ENCODE data around the gene NTHL1. TPM values are rescaled to one million over a fixed set of nuclear protein-coding genes. Genes with fewer than 3 reads are reported as not detected.

Gene NTHL1
- total RNA-seq, 1 experiment from 2014 or later: 93.3 TPM

DNA sequence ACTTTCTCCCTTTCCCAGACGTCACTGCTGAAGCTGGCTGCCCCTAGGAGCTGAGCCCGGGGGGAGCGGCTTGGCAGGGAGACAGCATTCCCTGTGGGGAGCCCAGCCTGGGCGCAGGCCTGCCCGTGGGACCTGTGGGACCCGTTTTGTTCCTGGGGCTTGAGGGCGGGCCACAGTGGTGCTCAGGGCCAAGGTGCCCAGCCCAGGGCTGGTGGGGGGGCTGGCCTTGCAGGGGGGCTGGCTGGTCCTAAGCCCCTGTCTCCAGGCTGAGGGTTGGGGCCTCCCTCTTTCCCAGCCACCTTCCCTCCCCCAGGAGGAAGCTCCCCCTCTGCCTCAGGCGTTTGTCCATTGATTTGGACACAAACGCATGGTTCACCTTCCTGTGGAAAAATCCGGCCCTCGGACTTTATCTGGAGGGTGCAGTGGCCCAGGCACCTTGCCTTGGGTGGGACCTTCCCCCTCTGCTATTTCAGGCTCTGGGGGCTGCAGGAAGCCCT is 16.5 kb downstream of the NTHL1 start:
- DNase-seq (ENCODE audit: low spot score) (no peak), ATAC-seq (no peak)
- ChIA-PET CTCF (interaction anchor here (2.4 to 2.7 kb wide), 2 partner anchors 27 to 110 kb away, joined by 7 to 12 read pairs; no protein-coding TSS in a partner anchor), POLR2A (no interaction called here)
- H3K9me3 Mint-ChIP-seq: no peaks in the 10 kb centered on the region
- peaks cover 13% of the 10 kb centered on the region for H3K27me3 Mint-ChIP-seq (ENCODE audit: low read depth)
- H3K27ac Mint-ChIP-seq: no peak overlapping the region
- H3K4me3 Mint-ChIP-seq: no peak overlapping the region
- TF ChIP-seq, protein P1, sequence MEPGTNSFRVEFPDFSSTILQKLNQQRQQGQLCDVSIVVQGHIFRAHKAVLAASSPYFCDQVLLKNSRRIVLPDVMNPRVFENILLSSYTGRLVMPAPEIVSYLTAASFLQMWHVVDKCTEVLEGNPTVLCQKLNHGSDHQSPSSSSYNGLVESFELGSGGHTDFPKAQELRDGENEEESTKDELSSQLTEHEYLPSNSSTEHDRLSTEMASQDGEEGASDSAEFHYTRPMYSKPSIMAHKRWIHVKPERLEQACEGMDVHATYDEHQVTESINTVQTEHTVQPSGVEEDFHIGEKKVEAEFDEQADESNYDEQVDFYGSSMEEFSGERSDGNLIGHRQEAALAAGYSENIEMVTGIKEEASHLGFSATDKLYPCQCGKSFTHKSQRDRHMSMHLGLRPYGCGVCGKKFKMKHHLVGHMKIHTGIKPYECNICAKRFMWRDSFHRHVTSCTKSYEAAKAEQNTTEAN (CRISPR knock-in tag; IDR thresholded peaks at IDR 0.05): no peak
- no peak for TF ChIP-seq HMGA2 (CRISPR knock-in tag; IDR thresholded peaks at IDR 0.05)
- H3K36me3 Mint-ChIP-seq: no peaks in the 10 kb centered on the region
- 0 out of 2 replicates have a peak, but pooled peaks cover 4% of the 10 kb centered on the region for H3K4me1 Mint-ChIP-seq

DNA sequence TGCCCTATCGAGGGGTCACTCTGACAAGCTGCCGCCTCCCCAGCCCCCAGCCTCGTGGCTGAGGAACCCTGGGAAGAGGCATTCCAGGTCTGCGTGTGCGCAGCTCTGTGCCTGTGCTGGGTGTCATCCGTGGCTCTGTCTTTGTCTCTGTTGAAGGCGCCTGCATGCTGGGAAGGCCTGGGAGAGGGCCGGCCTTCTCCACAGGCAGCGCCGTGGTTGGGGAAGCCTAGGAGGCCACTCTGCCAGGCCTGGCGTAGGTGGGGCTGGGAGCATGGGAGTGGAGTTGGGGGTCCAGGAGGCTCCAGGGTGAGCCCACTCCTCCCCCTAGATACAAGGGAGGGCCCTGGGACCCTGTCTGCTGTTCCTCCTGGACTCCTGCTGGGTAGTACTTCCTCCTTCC is 17.6 kb downstream of the NTHL1 start:
- Mint-ChIP-seq H3K36me3 (no peaks in the 10 kb centered on the region), H3K27ac (no peak overlapping the region), H3K9me3 (no peaks in the 10 kb centered on the region), H3K27me3 (ENCODE audit: low read depth) (peaks cover 22% of the 10 kb centered on the region), H3K4me3 (no peak overlapping the region), H3K4me1 (0 out of 2 replicates have a peak, but pooled peaks cover 4% of the 10 kb centered on the region)
- ChIA-PET CTCF (interaction anchor here (0.8 to 2.7 kb wide), 4 partner anchors 12 to 26 kb away, joined by 3 to 12 read pairs (median 3); partner anchors contain the start of genes NTHL1 and TSC2), POLR2A (no interaction called here)
- DNase-seq (ENCODE audit: low spot score): no peak
- ATAC-seq: no peak
- 0 out of 2 replicates have a peak, but pooled peaks have one; percentile 15 for TF ChIP-seq ZNF121 (CRISPR knock-in tag; IDR thresholded peaks at IDR 0.05)
- TF ChIP-seq, protein P2, sequence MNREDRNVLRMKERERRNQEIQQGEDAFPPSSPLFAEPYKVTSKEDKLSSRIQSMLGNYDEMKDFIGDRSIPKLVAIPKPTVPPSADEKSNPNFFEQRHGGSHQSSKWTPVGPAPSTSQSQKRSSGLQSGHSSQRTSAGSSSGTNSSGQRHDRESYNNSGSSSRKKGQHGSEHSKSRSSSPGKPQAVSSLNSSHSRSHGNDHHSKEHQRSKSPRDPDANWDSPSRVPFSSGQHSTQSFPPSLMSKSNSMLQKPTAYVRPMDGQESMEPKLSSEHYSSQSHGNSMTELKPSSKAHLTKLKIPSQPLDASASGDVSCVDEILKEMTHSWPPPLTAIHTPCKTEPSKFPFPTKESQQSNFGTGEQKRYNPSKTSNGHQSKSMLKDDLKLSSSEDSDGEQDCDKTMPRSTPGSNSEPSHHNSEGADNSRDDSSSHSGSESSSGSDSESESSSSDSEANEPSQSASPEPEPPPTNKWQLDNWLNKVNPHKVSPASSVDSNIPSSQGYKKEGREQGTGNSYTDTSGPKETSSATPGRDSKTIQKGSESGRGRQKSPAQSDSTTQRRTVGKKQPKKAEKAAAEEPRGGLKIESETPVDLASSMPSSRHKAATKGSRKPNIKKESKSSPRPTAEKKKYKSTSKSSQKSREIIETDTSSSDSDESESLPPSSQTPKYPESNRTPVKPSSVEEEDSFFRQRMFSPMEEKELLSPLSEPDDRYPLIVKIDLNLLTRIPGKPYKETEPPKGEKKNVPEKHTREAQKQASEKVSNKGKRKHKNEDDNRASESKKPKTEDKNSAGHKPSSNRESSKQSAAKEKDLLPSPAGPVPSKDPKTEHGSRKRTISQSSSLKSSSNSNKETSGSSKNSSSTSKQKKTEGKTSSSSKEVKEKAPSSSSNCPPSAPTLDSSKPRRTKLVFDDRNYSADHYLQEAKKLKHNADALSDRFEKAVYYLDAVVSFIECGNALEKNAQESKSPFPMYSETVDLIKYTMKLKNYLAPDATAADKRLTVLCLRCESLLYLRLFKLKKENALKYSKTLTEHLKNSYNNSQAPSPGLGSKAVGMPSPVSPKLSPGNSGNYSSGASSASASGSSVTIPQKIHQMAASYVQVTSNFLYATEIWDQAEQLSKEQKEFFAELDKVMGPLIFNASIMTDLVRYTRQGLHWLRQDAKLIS (CRISPR knock-in tag; IDR thresholded peaks at IDR 0.05; ENCODE audit: borderline replicate concordance): no peak

DNA sequence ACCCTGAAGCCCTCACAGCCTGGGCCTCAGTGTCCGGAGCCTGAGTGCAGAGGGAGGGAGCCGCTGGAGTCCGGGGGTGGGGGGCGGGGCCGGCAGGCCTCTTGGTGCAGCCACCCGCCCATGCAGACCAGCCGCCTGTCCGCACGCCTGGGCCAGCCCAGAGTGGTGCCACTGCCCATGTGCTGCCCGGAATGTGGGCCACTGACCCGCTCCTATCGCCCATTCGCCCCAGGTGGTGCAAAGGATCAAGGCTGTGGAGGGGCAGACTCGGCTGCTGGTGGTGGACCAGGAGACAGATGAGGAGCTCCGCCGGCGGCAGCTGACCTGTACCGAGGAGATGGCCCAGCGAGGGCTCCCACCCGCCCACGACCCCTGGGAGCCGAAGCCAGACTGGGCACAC is 18.3 kb downstream of the NTHL1 start:
- TF ChIP-seq ZNF263 (CRISPR knock-in tag; IDR thresholded peaks at IDR 0.05; ENCODE audit: low read depth) (0 out of 2 replicates have a peak, but pooled peaks have one; percentile 19), NFE2L1 (CRISPR knock-in tag; IDR thresholded peaks at IDR 0.05) (no peak)
- Mint-ChIP-seq H3K27me3 (ENCODE audit: low read depth) (peaks cover 26% of the 10 kb centered on the region), H3K4me3 (no peak overlapping the region), H3K36me3 (no peaks in the 10 kb centered on the region), H3K27ac (no peak overlapping the region), H3K4me1 (peaks cover 4% of the 10 kb centered on the region; the same call in 1 of the 2 replicates), H3K9me3 (no peaks in the 10 kb centered on the region)
- no peak for DNase-seq (ENCODE audit: low spot score)
- POLR2A ChIA-PET: no interaction called here
- ATAC-seq: no peak
- CTCF ChIA-PET: interaction anchor here (0.8 to 2.7 kb wide), 3 partner anchors 13 to 25 kb away, joined by 3 to 12 read pairs (median 3); partner anchors contain the start of genes NTHL1 and TSC2

DNA sequence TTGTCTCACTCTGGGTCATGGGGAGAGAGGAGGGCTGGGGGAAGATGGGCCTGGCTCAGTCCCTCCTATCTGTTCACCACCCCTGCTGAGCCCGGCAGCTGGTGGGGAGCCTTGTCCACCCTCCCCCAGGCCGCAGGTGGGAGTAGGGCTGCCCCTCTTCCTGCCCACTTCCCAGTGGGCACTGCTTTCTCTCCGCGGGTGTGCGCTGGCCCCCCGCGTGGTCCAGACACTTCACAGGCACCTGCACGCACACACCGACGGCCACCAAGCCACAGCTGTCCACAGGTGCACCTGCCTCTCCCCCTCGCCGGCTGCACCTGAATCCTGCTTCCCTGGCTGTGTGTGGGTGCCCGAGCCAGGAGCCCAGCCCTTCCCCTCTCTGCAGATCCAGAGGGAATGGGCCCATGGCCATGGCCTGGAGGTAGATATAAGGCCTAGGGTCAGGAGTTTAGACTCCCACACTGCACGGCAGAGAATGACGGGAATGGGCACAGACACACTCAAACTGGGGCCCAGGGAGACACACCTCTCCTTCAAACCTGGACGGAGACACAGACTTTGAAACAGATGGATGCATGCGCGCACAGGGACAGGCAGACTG is 18.9 kb downstream of the NTHL1 start:
- H3K27ac Mint-ChIP-seq: no peak overlapping the region
- H3K36me3 Mint-ChIP-seq: no peaks in the 10 kb centered on the region
- peaks cover 26% of the 10 kb centered on the region for H3K27me3 Mint-ChIP-seq (ENCODE audit: low read depth)
- no peak for ATAC-seq
- no peak for DNase-seq (ENCODE audit: low spot score)
- no peaks in the 10 kb centered on the region for H3K9me3 Mint-ChIP-seq
- H3K4me3 Mint-ChIP-seq: no peak overlapping the region
- ChIA-PET CTCF (interaction anchor here (0.9 to 2.7 kb wide), 4 partner anchors 12 to 28 kb away, joined by 3 to 16 read pairs (median 10); no protein-coding TSS in a partner anchor), POLR2A (no interaction called here)
- peaks cover 8% of the 10 kb centered on the region for H3K4me1 Mint-ChIP-seq
- TF ChIP-seq ELF4 (CRISPR knock-in tag; IDR thresholded peaks at IDR 0.05; ENCODE audit: low read depth): no peak
- TF ChIP-seq MYBL2 (CRISPR knock-in tag; IDR thresholded peaks at IDR 0.05): no peak
- TF ChIP-seq, protein P1 (CRISPR knock-in tag; IDR thresholded peaks at IDR 0.05): no peak
- TF ChIP-seq ATF1 (CRISPR knock-in tag; IDR thresholded peaks at IDR 0.05): no peak
- TF ChIP-seq SMAD3 (CRISPR knock-in tag; IDR thresholded peaks at IDR 0.05; ENCODE audit: borderline replicate concordance): no peak
- TF ChIP-seq OVOL2 (CRISPR knock-in tag; IDR thresholded peaks at IDR 0.05; ENCODE audit: borderline replicate concordance): no peak
- TF ChIP-seq, protein P3, sequence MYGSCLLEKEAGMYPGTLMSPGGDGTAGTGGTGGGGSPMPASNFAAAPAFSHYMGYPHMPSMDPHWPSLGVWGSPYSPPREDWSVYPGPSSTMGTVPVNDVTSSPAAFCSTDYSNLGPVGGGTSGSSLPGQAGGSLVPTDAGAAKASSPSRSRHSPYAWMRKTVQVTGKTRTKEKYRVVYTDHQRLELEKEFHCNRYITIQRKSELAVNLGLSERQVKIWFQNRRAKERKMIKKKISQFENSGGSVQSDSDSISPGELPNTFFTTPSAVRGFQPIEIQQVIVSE (CRISPR knock-in tag; IDR thresholded peaks at IDR 0.05; ENCODE audit: borderline replicate concordance): no peak
- no peak for TF ChIP-seq NFATC4 (CRISPR knock-in tag; IDR thresholded peaks at IDR 0.05)
- no peak for TF ChIP-seq FOXJ3 (CRISPR knock-in tag; IDR thresholded peaks at IDR 0.05; ENCODE audit: borderline replicate concordance)
- TF ChIP-seq, protein P4, sequence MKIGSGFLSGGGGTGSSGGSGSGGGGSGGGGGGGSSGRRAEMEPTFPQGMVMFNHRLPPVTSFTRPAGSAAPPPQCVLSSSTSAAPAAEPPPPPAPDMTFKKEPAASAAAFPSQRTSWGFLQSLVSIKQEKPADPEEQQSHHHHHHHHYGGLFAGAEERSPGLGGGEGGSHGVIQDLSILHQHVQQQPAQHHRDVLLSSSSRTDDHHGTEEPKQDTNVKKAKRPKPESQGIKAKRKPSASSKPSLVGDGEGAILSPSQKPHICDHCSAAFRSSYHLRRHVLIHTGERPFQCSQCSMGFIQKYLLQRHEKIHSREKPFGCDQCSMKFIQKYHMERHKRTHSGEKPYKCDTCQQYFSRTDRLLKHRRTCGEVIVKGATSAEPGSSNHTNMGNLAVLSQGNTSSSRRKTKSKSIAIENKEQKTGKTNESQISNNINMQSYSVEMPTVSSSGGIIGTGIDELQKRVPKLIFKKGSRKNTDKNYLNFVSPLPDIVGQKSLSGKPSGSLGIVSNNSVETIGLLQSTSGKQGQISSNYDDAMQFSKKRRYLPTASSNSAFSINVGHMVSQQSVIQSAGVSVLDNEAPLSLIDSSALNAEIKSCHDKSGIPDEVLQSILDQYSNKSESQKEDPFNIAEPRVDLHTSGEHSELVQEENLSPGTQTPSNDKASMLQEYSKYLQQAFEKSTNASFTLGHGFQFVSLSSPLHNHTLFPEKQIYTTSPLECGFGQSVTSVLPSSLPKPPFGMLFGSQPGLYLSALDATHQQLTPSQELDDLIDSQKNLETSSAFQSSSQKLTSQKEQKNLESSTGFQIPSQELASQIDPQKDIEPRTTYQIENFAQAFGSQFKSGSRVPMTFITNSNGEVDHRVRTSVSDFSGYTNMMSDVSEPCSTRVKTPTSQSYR (CRISPR knock-in tag; IDR thresholded peaks at IDR 0.05): no peak
- no peak for TF ChIP-seq MXD4 (CRISPR knock-in tag; IDR thresholded peaks at IDR 0.05; ENCODE audit: borderline replicate concordance)
- no peak for TF ChIP-seq TCF7 (CRISPR knock-in tag; IDR thresholded peaks at IDR 0.05; ENCODE audit: low read depth)
